ENCODE measurements around the gene DSCAML1. TPM values are rescaled to one million over a fixed set of nuclear protein-coding genes. Genes with fewer than 3 reads are reported as not detected.

The DSCAML1 gene
- total RNA-seq, 4 donors from 2014 or later: 0.20 to 1.1 (median 0.36) TPM

- no peak for DNase-seq (ENCODE audit: low spot score in 2 of 2)
- TF ChIP-seq CTCF (IDR thresholded peaks at IDR 0.05) (no peak), POLR2A (IDR thresholded peaks at IDR 0.05) (no peak), EP300 (IDR thresholded peaks at IDR 0.05) (no peak)
- Histone ChIP-seq H3K27me3 (no peaks in the 10 kb centered on the region), H3K27ac (no peak overlapping the region), H3K4me3 (no peak overlapping the region), H3K4me1 (peaks cover 0 to 4% (median 0%) of the 10 kb centered on the region in 4 donors), H3K9me3 (no peaks in the 10 kb centered on the region), H3K36me3 (no peaks in the 10 kb centered on the region)
- 36 to 42% methylated on average over 15 of the region's 15 CpGs for WGBS, 2 donors
Measured at GRCh38 chr11:117583063-117583801, 213.8 kb downstream of the DSCAML1 start.

- peaks cover 0 to 4% (median 0%) of the 10 kb centered on the region in 4 donors for H3K4me1 ChIP-seq
- no peaks in the 10 kb centered on the region for H3K9me3 ChIP-seq
- TF ChIP-seq POLR2A (IDR thresholded peaks at IDR 0.05) (no peak), CTCF (IDR thresholded peaks at IDR 0.05) (no peak), EP300 (IDR thresholded peaks at IDR 0.05) (no peak)
- WGBS, 2 donors: 73 to 77% methylated on average over 6 of the region's 6 CpGs
- no peaks in the 10 kb centered on the region for H3K36me3 ChIP-seq
- H3K27ac ChIP-seq: no peak overlapping the region
- no peak for DNase-seq (ENCODE audit: low spot score in 2 of 2)
- no peaks in the 10 kb centered on the region for H3K27me3 ChIP-seq
- no peak overlapping the region for H3K4me3 ChIP-seq
Measured at GRCh38 chr11:117582433-117582832, 214.6 kb downstream of the DSCAML1 start.

GRCh38 chr11:117580866-117581265 is 216.2 kb downstream of the DSCAML1 start:
- DNase-seq (ENCODE audit: low spot score in 2 of 2): no peak
- Histone ChIP-seq H3K27me3 (no peaks in the 10 kb centered on the region), H3K36me3 (no peaks in the 10 kb centered on the region), H3K4me1 (peaks cover 0 to 4% (median 0%) of the 10 kb centered on the region in 4 donors), H3K9me3 (no peaks in the 10 kb centered on the region), H3K27ac (no peak overlapping the region), H3K4me3 (no peak overlapping the region)
- WGBS, 2 donors: 69 to 78% methylated on average over 6 of the region's 6 CpGs
- TF ChIP-seq CTCF (IDR thresholded peaks at IDR 0.05) (no peak), POLR2A (IDR thresholded peaks at IDR 0.05) (no peak), EP300 (IDR thresholded peaks at IDR 0.05) (no peak)

- Histone ChIP-seq H3K27me3 (no peaks in the 10 kb centered on the region), H3K36me3 (no peaks in the 10 kb centered on the region), H3K27ac (no peak overlapping the region), H3K4me1 (peaks cover 0 to 4% (median 0%) of the 10 kb centered on the region in 4 donors), H3K9me3 (no peaks in the 10 kb centered on the region), H3K4me3 (no peak overlapping the region)
- DNase-seq (ENCODE audit: low spot score in 2 of 2): no peak
- no peak for TF ChIP-seq EP300 (IDR thresholded peaks at IDR 0.05)
- TF ChIP-seq POLR2A (IDR thresholded peaks at IDR 0.05): no peak
- TF ChIP-seq CTCF (IDR thresholded peaks at IDR 0.05): no peak
- WGBS, 2 donors: 68 to 71% methylated on average over 2 of the region's 2 CpGs
Measured at GRCh38 chr11:117579161-117579560, 217.9 kb downstream of the DSCAML1 start.

GRCh38 chr11:117575856-117576255 is 221.2 kb downstream of the DSCAML1 start:
- no peak for DNase-seq (ENCODE audit: low spot score in 2 of 2)
- H3K9me3 ChIP-seq: no peaks in the 10 kb centered on the region
- H3K36me3 ChIP-seq: no peaks in the 10 kb centered on the region
- no peak overlapping the region for H3K27ac ChIP-seq
- 75 to 79% methylated on average over 4 of the region's 4 CpGs for WGBS, 2 donors
- no peak overlapping the region for H3K4me3 ChIP-seq
- peaks cover 0 to 6% (median 0%) of the 10 kb centered on the region in 4 donors for H3K4me1 ChIP-seq
- no peaks in the 10 kb centered on the region for H3K27me3 ChIP-seq
- TF ChIP-seq EP300 (IDR thresholded peaks at IDR 0.05): no peak
- TF ChIP-seq POLR2A (IDR thresholded peaks at IDR 0.05): no peak
- TF ChIP-seq CTCF (IDR thresholded peaks at IDR 0.05): no peak

Measured in tibial nerve (tissue), 4 donors.